GM19328 (cell line): ENCODE data around the gene NUMA1.

Source experiments
- ATAC-seq: cut with Tn5 transposase; IDR thresholded peaks from one replicate; pipeline ENCODE4 v1.9.1; 2021; ENCODE audit warnings: mild to moderate bottlenecking, moderate library complexity; ENCODE audit not compliant: unreplicated experiment

Gene NUMA1

GRCh38 chr11:71979094-71979493, 101.2 kb downstream of the NUMA1 start:
- no peak for ATAC-seq

- ATAC-seq, result no peak
Observed at GRCh38 chr11:71977743-71978418, 102.5 kb downstream of the NUMA1 start.

- no peak for ATAC-seq
Observed at GRCh38 chr11:71977090-71977489, 103.3 kb downstream of the NUMA1 start.

- ATAC-seq, result no peak
Observed at GRCh38 chr11:71976551-71976950, 103.8 kb downstream of the NUMA1 start.

GRCh38 chr11:71971680-71972079, 108.7 kb downstream of the NUMA1 start:
- ATAC-seq, result no peak

- ATAC-seq, result no peak
Observed at GRCh38 chr11:71964641-71965040, 115.7 kb downstream of the NUMA1 start.

- no peak for ATAC-seq
Observed at GRCh38 chr11:71963468-71963867, 116.9 kb downstream of the NUMA1 start.

- ATAC-seq, result no peak
Observed at GRCh38 chr11:71962428-71963038, 117.8 kb downstream of the NUMA1 start.

GRCh38 chr11:71955898-71956456, 124.4 kb downstream of the NUMA1 start:
- ATAC-seq, result no peak
